HepG2 (cell line): ENCODE measurements around the gene SMC1B. TPM values are rescaled to one million over a fixed set of nuclear protein-coding genes. Genes with fewer than 3 reads are reported as not detected.

Experiments
- ARID4A ChIP-seq: sonication (generic); formaldehyde crosslinking; IDR thresholded peaks from 2 replicates; pipeline ENCODE4 v1.5.0; 2020; ENCODE audit warnings: mild to moderate bottlenecking, missing genetic modification reagents, borderline replicate concordance
- KAT7 ChIP-seq: IDR thresholded peaks from 2 replicates; pipeline ENCODE4 v1.6.1; 2018; ENCODE audit warnings: borderline replicate concordance, missing compliant biosample characterization
- MAFF ChIP-seq: IDR thresholded peaks from 2 replicates; pipeline ENCODE4 v1.6.1; 2011; ENCODE audit warnings: low read depth, low read length, improper control_type of control experiment
- MEIS1 ChIP-seq: sonication (generic); formaldehyde crosslinking; IDR thresholded peaks from 2 replicates; pipeline ENCODE4 v1.9.0; 2021; ENCODE audit warnings: mild to moderate bottlenecking, missing genetic modification reagents, moderate library complexity, borderline replicate concordance
- PAXIP1 ChIP-seq: sonication (generic); formaldehyde crosslinking; conservative IDR thresholded peaks from 2 replicates; pipeline ENCODE4 v1.4.0; 2020; ENCODE audit warnings: mild to moderate bottlenecking, missing genetic modification reagents, moderate library complexity
- PHF21A ChIP-seq: sonication (generic); formaldehyde crosslinking; IDR thresholded peaks from 2 replicates; pipeline ENCODE4 v1.5.0; 2020; ENCODE audit warnings: mild to moderate bottlenecking, missing genetic modification reagents
- SNAPC2 ChIP-seq: sonication (generic); formaldehyde crosslinking; IDR thresholded peaks from 2 replicates; pipeline ENCODE4 v1.8.1; 2022; ENCODE audit warnings: mild to moderate bottlenecking, missing genetic modification reagents
- SOX5 ChIP-seq: IDR thresholded peaks from 2 replicates; pipeline ENCODE4 v1.6.1; 2016; ENCODE audit warnings: borderline replicate concordance
- THAP9 ChIP-seq: sonication (generic); formaldehyde crosslinking; IDR thresholded peaks from 2 replicates; pipeline ENCODE4; 2020; ENCODE audit warnings: missing genetic modification reagents, mild to moderate bottlenecking, borderline replicate concordance
- ZFP62 ChIP-seq: sonication (generic); formaldehyde crosslinking; IDR thresholded peaks from 2 replicates; pipeline ENCODE4 v1.4.0; 2020; ENCODE audit warnings: missing genetic modification reagents
- ZMYM3 ChIP-seq: sonication (generic); formaldehyde crosslinking; IDR thresholded peaks from 2 replicates; pipeline ENCODE4 v1.5.1; 2020; ENCODE audit warnings: mild to moderate bottlenecking, missing genetic modification reagents
- ZNF121 ChIP-seq: sonication (generic); formaldehyde crosslinking; IDR thresholded peaks from 2 replicates; pipeline ENCODE4 v1.5.0; 2020; ENCODE audit warnings: mild to moderate bottlenecking, missing genetic modification reagents
- ZNF331 ChIP-seq: sonication (generic); formaldehyde crosslinking; IDR thresholded peaks from 2 replicates; pipeline ENCODE4 v1.4.0; 2020; ENCODE audit warnings: missing genetic modification reagents
- ZNF446 ChIP-seq: sonication (generic); formaldehyde crosslinking; IDR thresholded peaks from 2 replicates; pipeline ENCODE4 v1.5.0; 2020; ENCODE audit warnings: mild to moderate bottlenecking, missing genetic modification reagents
- polyA plus RNA-seq, 8 experiments: library from polyadenylated mRNA; depleted of rRNA in 3 of 8; stranded (reverse) in 7 of 8; unstranded in 1 of 8; fragments of >200 nt; fragmentation: Illumina TruSeq in 4 of 8; extraction: Trizol in 4 of 8; gene quantifications; 2 replicates each; pipeline versions ENCODE4 v1.2.1 to v1.2.3, GENCODE V29; 2011 to 2016; ENCODE audit warnings: low read depth in 4 of 8, missing spikeins in 1 of 8, mixed read lengths in 1 of 8; ENCODE audit not compliant: insufficient read depth in 1 of 8
- total RNA-seq, 5 experiments: library from RNA; depleted of rRNA; stranded (reverse); fragments of >200 nt; fragmentation: Illumina TruSeq; extraction: Trizol; gene quantifications; 2 replicates each; pipeline ENCODE4 v1.2.3, GENCODE V29; 2016; ENCODE audit warnings: low read depth in 1 of 5
- TF ChIP-seq, protein P1 (sequence below): IDR thresholded peaks from 2 replicates; pipeline ENCODE4 v1.6.1; 2016; ENCODE audit warnings: mild to moderate bottlenecking, missing biosample characterization, missing genetic modification reagents
- TF ChIP-seq, protein P2 (sequence below): sonication (generic); formaldehyde crosslinking; IDR thresholded peaks from 2 replicates; pipeline ENCODE4 v1.5.1; 2020; ENCODE audit warnings: missing genetic modification reagents, mild to moderate bottlenecking, borderline replicate concordance

SMC1B gene
- total and polyA plus RNA-seq, 2 of the 13 experiments (the other 11 are each of a cell fraction or from before 2014, with no cell fraction given): not detected

DNA sequence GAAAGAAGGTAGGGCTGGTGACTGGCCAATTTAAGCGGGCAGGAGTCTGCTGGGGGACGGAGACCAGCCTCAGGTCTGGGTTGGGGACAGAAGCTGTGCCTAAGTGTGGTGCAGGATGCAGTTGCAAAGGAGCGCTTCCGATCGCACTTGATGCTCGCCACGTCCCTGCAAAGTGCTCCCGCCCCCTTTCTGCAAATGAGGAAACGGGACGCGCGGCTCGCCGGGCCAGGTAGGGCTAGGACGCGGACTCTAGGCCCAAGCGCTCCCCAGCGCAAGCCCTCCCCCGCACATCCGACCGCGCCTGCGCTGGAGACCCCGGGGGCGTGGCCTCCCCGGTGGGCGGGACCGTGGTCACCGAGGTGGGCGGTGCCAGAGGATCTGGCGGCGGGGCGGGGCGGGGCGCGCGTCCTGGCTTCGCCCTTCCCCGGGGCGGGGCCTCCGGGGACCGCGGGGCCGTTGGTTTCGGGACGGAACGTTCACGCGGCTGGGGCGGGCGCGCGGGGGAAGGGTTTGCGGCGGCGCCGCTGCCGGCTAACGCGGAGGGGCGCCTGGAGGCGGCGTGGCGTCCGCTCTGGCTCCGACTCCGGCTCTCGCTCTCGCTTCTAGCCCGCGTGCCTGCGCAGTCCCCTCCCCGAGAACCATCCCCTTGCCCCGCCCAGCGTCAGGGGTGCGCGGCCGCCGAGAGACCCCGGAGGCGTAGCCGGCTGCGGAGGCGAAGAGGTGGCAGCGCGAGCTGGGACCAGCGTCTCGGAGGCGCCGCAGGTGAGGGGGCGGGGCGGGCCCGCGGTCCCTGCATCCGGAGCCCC lies 103.8 kb downstream of the SMC1B start, which contains the start of gene FAM118A (continued):
- peak; percentile 87 for TF ChIP-seq ARID4A (CRISPR knock-in tag)
- TF ChIP-seq, protein P1, sequence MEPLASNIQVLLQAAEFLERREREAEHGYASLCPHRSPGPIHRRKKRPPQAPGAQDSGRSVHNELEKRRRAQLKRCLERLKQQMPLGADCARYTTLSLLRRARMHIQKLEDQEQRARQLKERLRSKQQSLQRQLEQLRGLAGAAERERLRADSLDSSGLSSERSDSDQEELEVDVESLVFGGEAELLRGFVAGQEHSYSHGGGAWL (CRISPR knock-in tag): peak; percentile 66; the same call in 1 of the 2 replicates
- TF ChIP-seq ZNF331: peak; percentile 65
- no peak for TF ChIP-seq MAFF
- peak; percentile 36; the same call in 1 of the 2 replicates for TF ChIP-seq ZNF121 (CRISPR knock-in tag)
- TF ChIP-seq, protein P2, sequence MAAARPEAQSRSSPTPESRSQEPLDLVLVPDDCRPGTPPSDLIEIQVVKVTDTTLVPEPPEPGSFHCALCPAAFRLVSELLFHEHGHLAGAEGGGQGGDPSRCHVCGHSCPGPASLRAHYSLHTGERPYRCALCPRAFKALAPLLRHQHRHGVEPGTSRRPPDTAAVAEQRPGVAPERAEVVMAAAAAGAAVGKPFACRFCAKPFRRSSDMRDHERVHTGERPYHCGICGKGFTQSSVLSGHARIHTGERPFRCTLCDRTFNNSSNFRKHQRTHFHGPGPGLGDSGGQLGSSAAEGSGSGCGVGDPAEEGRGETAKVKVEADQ (CRISPR knock-in tag): no peak
- TF ChIP-seq PAXIP1: peak; percentile 51
- TF ChIP-seq MEIS1: no peak
- TF ChIP-seq SOX5 (CRISPR knock-in tag): no peak; the same call in 1 of the 2 replicates
- TF ChIP-seq PHF21A (CRISPR knock-in tag): peak; percentile 40; the same call in 1 of the 2 replicates
- no peak for TF ChIP-seq ZMYM3 (CRISPR knock-in tag)
- peak; percentile 49; the same call in 1 of the 2 replicates for TF ChIP-seq SNAPC2 (CRISPR knock-in tag)
- TF ChIP-seq KAT7 (CRISPR knock-in tag): peak; percentile 67; the same call in 1 of the 2 replicates
- TF ChIP-seq THAP9 (CRISPR knock-in tag): no peak
- TF ChIP-seq ZNF446: peak; percentile 53; the same call in 1 of the 2 replicates
- 0 out of 2 replicates have a peak, but pooled peaks have one; percentile 69 for TF ChIP-seq ZFP62 (CRISPR knock-in tag)
